K562 (cell line): ENCODE results near the gene ZNF778. TPM values are rescaled to one million over a fixed set of nuclear protein-coding genes. Genes with fewer than 3 reads are reported as not detected.

ENCODE experiments used
- ATAC-seq: fragments of 200-7000 bp; cut with Tn5 transposase; 3 replicates; pipeline ENCODE4 v1.9.1; 2020; ENCODE audit warnings: moderate library complexity
- BruUV-seq: library from RNA; stranded (reverse); fragments of 400-500 nt; replicated peaks from 2 replicates; lab custom pipeline; 2021; lab: Mats Ljungman, UMichigan
- CTCF ChIA-PET: fragments of 300-600 bp; formaldehyde crosslinking; extraction: SDS; loops from one replicate; lab custom pipeline; 2021; ENCODE audit warnings: low intra/inter-chr PET ratio; lab: Yijun Ruan, JAX
- POLR2A ChIA-PET: fragments of 300-600, 350-650 bp; sonication (Branson Sonifier 250); formaldehyde crosslinking; extraction: SDS; loops from one replicate; lab custom pipeline; 2021; ENCODE audit warnings: antibody characterized with exemption, inconsistent platforms; lab: Yijun Ruan, JAX
- DNase-seq, 4 experiments: peaks; one replicate each; pipeline versions ENCODE4 v3.0.0 to v3.0.0-alpha.2; 2011 to 2018; ENCODE audit warnings: low spot score in 3 of 4, mixed read lengths in 3 of 4; ENCODE audit errors: extremely low read depth in 1 of 4
- FAIRE-seq: peaks from 2 replicates; lab custom pipeline; 2011; peaks lifted over from hg19 to GRCh38; lab: Jason Lieb, UNC
- H2AFZ ChIP-seq: 2 replicates; pipeline ENCODE4 v1.6.0; 2011; ENCODE audit warnings: low read depth, low read length, control low read depth, inconsistent platforms
- H3K27ac ChIP-seq: fragments of 200-600 bp; 3 replicates; pipeline ENCODE4 v1.8.0; 2011; ENCODE audit warnings: low read depth, mild to moderate bottlenecking, control low read depth, inconsistent platforms, low read length, moderate library complexity, mixed read lengths; ENCODE audit errors: extremely low read depth
- H3K27me3 ChIP-seq, 2 experiments: fragments of 300-600 bp in 1 of 2; 2 replicates in 1 of 2; 3 replicates in 1 of 2; pipeline versions ENCODE4 v1.6.0 to v1.8.0; 2011; ENCODE audit warnings: inconsistent platforms in 2 of 2, low read length in 2 of 2, mild to moderate bottlenecking in 1 of 2, mixed read lengths in 1 of 2, moderate library complexity in 1 of 2; ENCODE audit not compliant: control insufficient read depth in 2 of 2, insufficient read depth in 2 of 2
- H3K36me3 ChIP-seq: fragments of 300-600 bp; 3 replicates; pipeline ENCODE4 v1.8.0; 2011; ENCODE audit warnings: mild to moderate bottlenecking, low read length, inconsistent platforms; ENCODE audit not compliant: control insufficient read depth, insufficient read depth
- H3K4me1 ChIP-seq, 2 experiments: fragments of 200-600 bp in 1 of 2; replicated peaks in 1 of 2; 2 replicates in 1 of 2; 3 replicates in 1 of 2; pipeline versions ENCODE4 v1.5.1 to v1.8.0; 2011; ENCODE audit warnings: inconsistent platforms in 2 of 2, low read length in 2 of 2, mild to moderate bottlenecking in 1 of 2, mixed read lengths in 1 of 2, moderate library complexity in 1 of 2; ENCODE audit not compliant: control insufficient read depth in 2 of 2, insufficient read depth in 2 of 2
- H3K4me2 ChIP-seq: 2 replicates; pipeline ENCODE4 v1.6.1; 2011; ENCODE audit warnings: low read length, control low read depth, inconsistent platforms, mixed read lengths; ENCODE audit not compliant: insufficient read depth
- H3K4me3 ChIP-seq: fragments of 200-600 bp; sonication (generic), shearing (Covaris generic); 2 replicates; pipeline ENCODE4 v1.5.1; 2016; ENCODE audit warnings: control low read depth, inconsistent platforms
- H3K79me2 ChIP-seq: fragments of 200-600 bp; 3 replicates; pipeline ENCODE4 v1.8.0; 2011; ENCODE audit warnings: low read length, inconsistent platforms; ENCODE audit not compliant: control insufficient read depth, insufficient read depth
- H3K9ac ChIP-seq, 2 experiments: 2 replicates each; pipeline versions ENCODE4 v1.6.0 to v1.6.1; 2011; ENCODE audit warnings: low read depth in 2 of 2, low read length in 2 of 2, control low read depth in 1 of 2, inconsistent platforms in 1 of 2, mild to moderate bottlenecking in 1 of 2, mixed read lengths in 1 of 2; ENCODE audit not compliant: insufficient read depth in 1 of 2
- H3K9me1 ChIP-seq: one replicate; pipeline ENCODE4 v1.6.0; 2011; ENCODE audit warnings: inconsistent platforms, mild to moderate bottlenecking, low read length, moderate library complexity; ENCODE audit not compliant: control insufficient read depth, insufficient read depth
- H3K9me3 ChIP-seq: replicated peaks from 2 replicates; pipeline ENCODE4 v1.5.1; 2011; ENCODE audit warnings: low read depth, low read length, inconsistent platforms; ENCODE audit not compliant: control insufficient read depth, insufficient read depth
- H4K20me1 ChIP-seq: replicated peaks from 2 replicates; pipeline ENCODE4 v1.6.1; 2011; ENCODE audit warnings: low read length, inconsistent platforms, mixed read lengths; ENCODE audit not compliant: control insufficient read depth, insufficient read depth
- NRF1 ChIP-seq, 2 experiments: fragments of 450-650 bp; IDR thresholded peaks in 1 of 2; conservative IDR thresholded peaks in 1 of 2; 2 replicates each; pipeline ENCODE4 v1.6.1; 2014; ENCODE audit warnings: mild to moderate bottlenecking in 2 of 2
- POLR2G ChIP-seq: fragments of 200-400 bp; formaldehyde crosslinking; IDR thresholded peaks from 2 replicates; pipeline ENCODE4 v1.6.1; 2017; ENCODE audit warnings: low read depth, mild to moderate bottlenecking, antibody characterized with exemption, low read length, moderate library complexity
- RBM22 ChIP-seq: fragments of 200-400 bp; formaldehyde crosslinking; IDR thresholded peaks from 2 replicates; pipeline ENCODE4 v1.6.1; 2018; ENCODE audit warnings: low read length, low read depth; ENCODE audit not compliant: poor library complexity, severe bottlenecking
- SUPT5H ChIP-seq: fragments of 450-650 bp; IDR thresholded peaks from 2 replicates; pipeline ENCODE4 v1.6.1; 2016
- TCF7 ChIP-seq: sonication (generic); IDR thresholded peaks from 2 replicates; pipeline ENCODE4 v1.6.1; 2016; ENCODE audit warnings: antibody characterized with exemption, borderline replicate concordance
- TFAP4 ChIP-seq: sonication (generic); formaldehyde crosslinking; IDR thresholded peaks from 2 replicates; pipeline ENCODE4 v1.8.0; 2022; ENCODE audit warnings: missing genetic modification reagents, mild to moderate bottlenecking, moderate library complexity, borderline replicate concordance
- WGBS: fragments of 100-300 bp; shearing (Covaris generic); methylation state at CpG from one replicate; pipeline ENCODE4 v1.1.6; 2016; ENCODE audit warnings: low coverage, mixed read lengths; ENCODE audit not compliant: insufficient coverage; ENCODE audit errors: missing lambda C conversion rate; 5-methylcytosine and 5-hydroxymethylcytosine counted together
- in situ Hi-C: fragments of 300-500 bp; cut with MboI; formaldehyde crosslinking; loops from 4 replicates; pipeline ENCODE4 v1.15.0; 2018; ENCODE audit warnings: inconsistent platforms, mixed read lengths
- intact Hi-C: fragments of 100-400 bp; cut with micrococcal nuclease; formaldehyde crosslinking; loops from 2 replicates; pipeline ENCODE4 v1.14.2; 2022
- polyA plus RNA-seq, 8 experiments: library from polyadenylated mRNA; depleted of rRNA in 4 of 8; stranded (reverse) in 5 of 8; unstranded in 3 of 8; fragments of >200 nt; fragmentation: Nextera tagmentation in 2 of 8; fragmentation: Illumina TruSeq in 1 of 8; extraction: Ambion mirVana in 2 of 8; extraction: Trizol in 1 of 8; gene quantifications; 2 replicates each; pipeline versions ENCODE4 v1.2.1 to v1.2.3, GENCODE V29; 2011 to 2014; ENCODE audit warnings: inconsistent platforms in 1 of 8, missing spikeins in 1 of 8
- total RNA-seq, 7 experiments: library from RNA; depleted of rRNA in 6 of 7; stranded (reverse); fragments of >200 nt in 6 of 7; fragmentation: Illumina TruSeq in 2 of 7; extraction: Trizol in 2 of 7; gene quantifications; 2 replicates each; pipeline versions ENCODE4 v1.2.1 to v1.2.3, GENCODE V29; 2011 to 2021; ENCODE audit warnings: low replicate concordance in 1 of 7

ZNF778 gene
- total and polyA plus RNA-seq, 9 of the 15 experiments (the other 6 are each of a cell fraction or from before 2014, with no cell fraction given), result 0.70 to 60.6 (median 7.5) TPM

- TF ChIP-seq RBM22, result peak; percentile 95
Observed at GRCh38 chr16:89277641-89278341, 60.3 kb downstream of the ZNF778 start (continued).

- Histone ChIP-seq H3K4me1 (peaks cover 0 to 25% of the 10 kb centered on the region in 2 experiments; a peak in 1 of 5 replicates), H3K27me3 (no peaks in the 10 kb centered on the region), H3K9me1 (peaks cover 3% of the 10 kb centered on the region), H3K79me2 (no peaks in the 10 kb centered on the region; the same call in 2 of the 3 replicates)
- no peak for FAIRE-seq
- peak; percentile 5 for ATAC-seq
- CTCF ChIA-PET, result no interaction called here
- 94% methylated on average over 27 of the region's 36 CpGs for WGBS
- peak; percentile 20 for TF ChIP-seq RBM22
- TF ChIP-seq SUPT5H, result 0 out of 2 replicates have a peak, but pooled peaks have one; percentile 50
- peak; percentile 2; the same call in 1 of the 2 replicates for TF ChIP-seq POLR2G
- peak; percentile 23; the same call in 1 of the 2 replicates for TF ChIP-seq TFAP4
- TF ChIP-seq TCF7, result no peak
- no peak for TF ChIP-seq NRF1 (conservative IDR thresholded peaks at IDR 0.05 in 1 of 2, IDR thresholded peaks at IDR 0.05 in 1 of 2)
- TF ChIP-seq, all 486 proteins: peak for 4
- H3K36me3 ChIP-seq, result peaks cover 88% of the 10 kb centered on the region; the same call in 2 of the 3 replicates
- no peak overlapping the region for H3K27ac ChIP-seq
- H3K4me2 ChIP-seq, result no peak overlapping the region
- H3K9me3 ChIP-seq, result no peaks in the 10 kb centered on the region; the same call in 1 of the 2 replicates
- H2AFZ ChIP-seq, result no peak overlapping the region
- DNase-seq, result no peak
- no peak overlapping the region for H3K4me3 ChIP-seq
- no peaks in the 10 kb centered on the region for H4K20me1 ChIP-seq
- no TSS peak for BruUV-seq
- in situ Hi-C loops (no loop called here), intact Hi-C loops (no loop called here)
- no peak overlapping the region for H3K9ac ChIP-seq
- POLR2A ChIA-PET, result interaction anchor here (1.0 to 2.4 kb wide), 2 partner anchors 14 to 15 kb away, joined by 4 to 8 read pairs; no protein-coding TSS in a partner anchor
Observed at GRCh38 chr16:89278441-89279240, 61.1 kb downstream of the ZNF778 start.
